GM12878 (cell line): Measurements from ENCODE around the gene IL23R.

ENCODE experiments used
- MYC ChIP-seq: IDR thresholded peaks from 2 replicates; pipeline ENCODE4 v1.6.1; 2011; ENCODE audit warnings: mild to moderate bottlenecking, low read length, moderate library complexity, inconsistent platforms; ENCODE audit not compliant: insufficient read depth, insufficient replicate concordance, insufficient read length, severe bottlenecking
- NR2C1 ChIP-seq: fragments of 450-650 bp; IDR thresholded peaks from 2 replicates; pipeline ENCODE4 v1.6.1; 2017; ENCODE audit warnings: antibody characterized with exemption, mild to moderate bottlenecking, moderate library complexity
- RCOR1 ChIP-seq: conservative IDR thresholded peaks from 2 replicates; pipeline ENCODE4 v1.6.1; 2012; ENCODE audit warnings: low read depth, low read length, improper control_type of control experiment
- TAF1 ChIP-seq: IDR thresholded peaks from 2 replicates; pipeline ENCODE4 v1.6.1; 2011; ENCODE audit warnings: mild to moderate bottlenecking, low read depth, low read length, borderline replicate concordance
- TCF12 ChIP-seq: IDR thresholded peaks from 2 replicates; pipeline ENCODE4 v1.6.1; 2011; ENCODE audit warnings: low read depth, mild to moderate bottlenecking, low read length

GRCh38 chr1:67126974-67127373 lies 39.3 kb upstream of the IL23R start:
- no peak for TF ChIP-seq MYC
- no peak for TF ChIP-seq NR2C1
- TF ChIP-seq TAF1 = no peak
- TF ChIP-seq RCOR1 = no peak
- TF ChIP-seq TCF12 = no peak
